ENCODE data around the gene ENTR1. TPM values are rescaled to one million over a fixed set of nuclear protein-coding genes. Genes with fewer than 3 reads are reported as not detected.

The ENTR1 gene
- total and polyA plus RNA-seq, 4 donors = 25.5 to 48.4 (median 37.7) TPM

DNA sequence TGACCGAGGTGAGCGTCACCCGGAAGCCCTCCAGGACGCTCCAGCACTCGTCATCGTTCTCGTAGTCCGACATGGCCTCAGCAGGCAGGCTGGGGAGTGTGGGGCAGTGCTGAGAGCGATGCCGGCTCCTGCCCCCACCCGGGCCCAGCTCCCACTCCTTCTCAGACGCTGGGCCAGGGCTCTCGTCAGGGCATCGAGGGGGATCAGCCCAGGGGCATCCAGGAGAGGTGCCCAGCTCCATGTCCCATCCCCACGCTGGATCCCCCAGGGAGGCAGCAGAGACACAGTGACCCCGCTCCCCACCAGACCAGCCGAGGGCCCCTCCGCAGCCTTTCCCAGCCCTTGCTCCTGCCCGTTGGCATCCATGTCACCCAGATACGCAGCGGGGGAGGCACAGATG lies 38.4 kb downstream of the ENTR1 start:
- H3K9me3 ChIP-seq (ENCODE audit: control insufficient read depth in 4 of 4, insufficient read depth in 3 of 4, low read length in 3 of 4) = no peaks in the 10 kb centered on the region
- H3K27me3 ChIP-seq (ENCODE audit: control insufficient read depth in 3 of 3, insufficient read depth in 3 of 3, low read length in 2 of 3) = no peaks in the 10 kb centered on the region
- 85 to 88% methylated on average over 19 to 21 of the region's 21 CpGs for WGBS, 2 donors
- no peak for DNase-seq
- peaks cover 0 to 19% (median 6%) of the 10 kb centered on the region in 5 donors for H3K4me1 ChIP-seq (ENCODE audit: control insufficient read depth in 5 of 5, insufficient read depth in 5 of 5, low read length in 5 of 5)
- TF ChIP-seq CTCF (IDR thresholded peaks at IDR 0.05; ENCODE audit: control extremely low read depth, extremely low read depth) = no peak
- no peak overlapping the region for H3K9ac ChIP-seq (ENCODE audit: insufficient read depth in 1 of 2, low read length in 2 of 2)
- no peak overlapping the region for H3K4me3 ChIP-seq
- peak overlapping the region in 1 of 2 donors; percentile 69 for H3K27ac ChIP-seq (ENCODE audit: low read depth in 1 of 2, low read length in 1 of 2)
- ATAC-seq (ENCODE audit: insufficient read depth, low FRiP score) = no peak
- H3K36me3 ChIP-seq (ENCODE audit: control insufficient read depth in 4 of 4, insufficient read depth in 4 of 4, low read length in 4 of 4) = no peaks in the 10 kb centered on the region

GRCh38 chr9:136371533-136371880 lies 38.9 kb downstream of the ENTR1 start:
- H3K4me1 ChIP-seq (ENCODE audit: control insufficient read depth in 5 of 5, insufficient read depth in 5 of 5, low read length in 5 of 5) = peaks cover 0 to 19% (median 6%) of the 10 kb centered on the region in 5 donors
- no peaks in the 10 kb centered on the region for H3K36me3 ChIP-seq (ENCODE audit: control insufficient read depth in 4 of 4, insufficient read depth in 4 of 4, low read length in 4 of 4)
- H3K9me3 ChIP-seq (ENCODE audit: control insufficient read depth in 4 of 4, insufficient read depth in 3 of 4, low read length in 3 of 4) = no peaks in the 10 kb centered on the region
- 91 to 92% methylated on average over 10 to 13 of the region's 13 CpGs for WGBS, 2 donors
- no peaks in the 10 kb centered on the region for H3K27me3 ChIP-seq (ENCODE audit: control insufficient read depth in 3 of 3, insufficient read depth in 3 of 3, low read length in 2 of 3)
- H3K27ac ChIP-seq (ENCODE audit: low read depth in 1 of 2, low read length in 1 of 2) = no peak overlapping the region
- DNase-seq = no peak
- no peak overlapping the region for H3K9ac ChIP-seq (ENCODE audit: insufficient read depth in 1 of 2, low read length in 2 of 2)
- TF ChIP-seq CTCF (IDR thresholded peaks at IDR 0.05; ENCODE audit: control extremely low read depth, extremely low read depth) = no peak
- ATAC-seq (ENCODE audit: insufficient read depth, low FRiP score) = no peak
- no peak overlapping the region for H3K4me3 ChIP-seq

- Histone ChIP-seq H3K9ac (ENCODE audit: insufficient read depth in 1 of 2, low read length in 2 of 2) (no peak overlapping the region), H3K4me3 (no peak overlapping the region), H3K27me3 (ENCODE audit: control insufficient read depth in 3 of 3, insufficient read depth in 3 of 3, low read length in 2 of 3) (no peaks in the 10 kb centered on the region), H3K27ac (ENCODE audit: low read depth in 1 of 2, low read length in 1 of 2) (no peak overlapping the region), H3K9me3 (ENCODE audit: control insufficient read depth in 4 of 4, insufficient read depth in 3 of 4, low read length in 3 of 4) (no peaks in the 10 kb centered on the region), H3K4me1 (ENCODE audit: control insufficient read depth in 5 of 5, insufficient read depth in 5 of 5, low read length in 5 of 5) (peaks cover 0 to 19% (median 6%) of the 10 kb centered on the region in 5 donors), H3K36me3 (ENCODE audit: control insufficient read depth in 4 of 4, insufficient read depth in 4 of 4, low read length in 4 of 4) (no peaks in the 10 kb centered on the region)
- TF ChIP-seq CTCF (IDR thresholded peaks at IDR 0.05; ENCODE audit: control extremely low read depth, extremely low read depth) = no peak
- ATAC-seq (ENCODE audit: insufficient read depth, low FRiP score) (no peak), DNase-seq (no peak)
- WGBS, 2 donors = 94 to 96% methylated on average over 54 of the region's 54 CpGs
Measured at GRCh38 chr9:136370687-136371532, 39.5 kb downstream of the ENTR1 start.

Measured in lung (tissue), 12 donors.